Sciatic nerve (tissue), 2 donors: Measurements from ENCODE around the gene GMPR. TPM values are rescaled to one million over a fixed set of nuclear protein-coding genes. Genes with fewer than 3 reads are reported as not detected.

Source experiments
- ATAC-seq: fragments of 200-7000 bp; cut with Tn5 transposase; one replicate; pipeline ENCODE4 v1.9.1; 2020; ENCODE audit warnings: mild to moderate bottlenecking, moderate library complexity
- DNase-seq: peaks from one replicate; pipeline ENCODE4 v3.0.0-alpha.2; 2020; ENCODE audit warnings: low spot score
- intact Hi-C: fragments of 100-400 bp; cut with DNase I; formaldehyde crosslinking; loops from one replicate; pipeline ENCODE4 v1.14.2; 2022
- total RNA-seq: library from RNA; stranded (reverse); fragmentation: NEBNext Ultra II Directional; extraction: Animal tissue kit (Norgen Biotek cat#: 25700); gene quantifications from one replicate; pipeline ENCODE4 v1.2.1, GENCODE V29; 2021
- donor health status: DM: no; HTN: no; CAD: no.
- donor health status: DM: no; HTN: no; CAD: no.

The GMPR gene
- total RNA-seq, 1 donor from 2014 or later, result 11.9 TPM

- ATAC-seq, result no peak
- intact Hi-C loops, result loop anchor here (10.0 kb wide), 1 partner anchor 430 kb away; the partner anchor contains the start of gene ATXN1
- DNase-seq, result peak; percentile 60
These were observed 96.8 kb downstream of the GMPR start for GRCh38 chr6:16335176-16335575.

DNA sequence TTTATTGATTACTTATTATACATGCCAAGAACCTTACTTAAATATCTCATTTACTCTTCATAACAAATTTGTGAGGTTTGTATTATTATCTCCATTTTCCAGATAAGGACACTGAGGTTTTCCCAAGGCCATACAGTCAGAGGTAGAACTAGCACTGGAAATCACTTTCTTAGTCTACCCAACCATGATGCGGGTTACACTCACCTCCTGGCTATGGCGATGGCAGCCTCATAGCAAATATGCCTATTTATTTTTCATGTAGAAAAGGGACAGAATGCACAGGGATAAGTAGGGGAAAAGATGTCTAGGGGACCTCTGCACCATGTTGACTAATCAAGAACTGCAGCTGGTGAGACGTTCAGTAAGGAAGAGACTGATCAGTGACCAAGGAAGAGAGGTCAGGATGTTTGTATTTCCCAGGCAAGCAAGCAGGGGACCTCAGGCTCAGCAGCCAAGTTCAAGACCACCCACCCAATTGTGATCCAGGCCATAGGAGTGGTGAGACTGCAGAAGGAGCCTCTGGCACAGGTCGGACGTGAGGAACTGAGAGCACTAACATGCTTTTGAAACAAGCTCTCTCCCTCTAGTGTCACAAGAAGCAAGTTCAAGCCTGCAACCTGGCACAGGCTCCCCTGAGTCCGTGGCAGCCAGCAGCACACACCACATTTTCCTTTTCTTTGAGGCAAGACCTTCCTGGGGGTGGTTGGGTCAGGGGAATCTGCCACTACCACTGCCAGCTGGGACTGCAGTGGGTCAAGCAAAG, 97.8 kb downstream of the GMPR start:
- intact Hi-C loops, result loop anchor here (10.0 kb wide), 1 partner anchor 429 kb away; the partner anchor contains the start of gene ATXN1
- no peak for ATAC-seq
- DNase-seq, result peak; percentile 51

- ATAC-seq (no peak), DNase-seq (no peak)
- intact Hi-C loops, result loop anchor here (10.0 kb wide), 1 partner anchor 428 kb away; the partner anchor contains the start of gene ATXN1
These were observed 98.5 kb downstream of the GMPR start for GRCh38 chr6:16336911-16337294.

- intact Hi-C loops, result loop anchor here (10.0 kb wide), 1 partner anchor 427 kb away; the partner anchor contains the start of gene ATXN1
- ATAC-seq, result peak; percentile 91
- DNase-seq, result peak; percentile 96
These were observed 99.0 kb downstream of the GMPR start for GRCh38 chr6:16337295-16337975.

DNA sequence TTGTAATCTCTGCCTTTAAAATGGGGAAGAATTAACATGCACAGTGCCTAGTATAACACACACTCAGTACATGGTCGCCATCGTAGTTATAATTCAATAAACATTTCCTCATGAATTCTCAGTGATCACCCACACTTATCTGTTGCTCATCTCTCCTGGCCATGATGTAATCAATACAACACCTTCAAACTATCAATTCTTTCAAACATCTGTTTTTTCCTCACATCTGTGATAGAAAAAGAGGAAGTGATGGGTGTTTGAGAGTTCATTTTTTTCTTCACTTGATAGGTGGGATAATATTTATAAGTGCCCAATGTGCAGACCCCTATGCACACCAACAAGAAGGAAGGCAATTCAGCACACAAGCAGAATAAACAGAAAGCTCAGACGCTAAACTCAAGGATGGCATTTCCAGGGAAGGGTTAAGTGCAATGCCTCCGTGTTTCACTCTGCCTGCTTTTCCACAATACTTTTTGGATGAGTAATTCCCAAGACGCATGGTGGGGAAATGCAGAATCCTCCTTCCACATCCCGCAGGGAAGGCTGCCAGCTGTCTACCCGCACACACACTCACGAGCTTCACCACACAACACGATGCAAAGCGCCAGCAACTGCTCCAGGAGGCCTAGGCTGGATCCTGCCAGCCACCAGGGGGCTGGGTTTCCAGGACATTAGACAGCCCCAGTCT, 100.3 kb downstream of the GMPR start:
- ATAC-seq (peak; percentile 56), DNase-seq (peak; percentile 77)
- intact Hi-C loops, result loop anchor here (10.0 kb wide), 1 partner anchor 426 kb away; the partner anchor contains the start of gene ATXN1

- ATAC-seq, result no peak
- DNase-seq, result no peak
- intact Hi-C loops, result loop anchor here (10.0 kb wide), 1 partner anchor 426 kb away; the partner anchor contains the start of gene ATXN1
These were observed 100.8 kb downstream of the GMPR start for GRCh38 chr6:16339265-16339587.

DNA sequence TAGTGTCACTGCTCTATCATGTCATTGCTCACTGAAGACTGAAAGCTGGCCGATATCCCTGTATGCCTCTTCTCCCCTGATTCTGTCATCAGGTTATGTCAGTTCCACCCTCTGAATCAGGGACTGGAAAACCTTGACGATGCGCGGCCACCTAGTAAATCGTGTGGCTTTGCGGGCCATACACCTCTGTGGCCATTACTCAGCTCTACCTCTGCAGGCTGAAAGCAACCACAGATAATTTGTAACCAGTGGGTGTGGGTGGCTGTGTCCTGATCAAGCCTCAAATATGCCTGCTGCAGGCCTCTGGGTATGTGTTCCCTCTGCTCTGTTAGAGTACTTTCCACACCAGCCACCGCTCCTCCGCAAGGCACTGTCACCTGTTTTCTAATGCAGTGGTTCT, 105.2 kb downstream of the GMPR start:
- intact Hi-C loops, result no loop called here
- DNase-seq (peak; percentile 32), ATAC-seq (no peak)

DNA sequence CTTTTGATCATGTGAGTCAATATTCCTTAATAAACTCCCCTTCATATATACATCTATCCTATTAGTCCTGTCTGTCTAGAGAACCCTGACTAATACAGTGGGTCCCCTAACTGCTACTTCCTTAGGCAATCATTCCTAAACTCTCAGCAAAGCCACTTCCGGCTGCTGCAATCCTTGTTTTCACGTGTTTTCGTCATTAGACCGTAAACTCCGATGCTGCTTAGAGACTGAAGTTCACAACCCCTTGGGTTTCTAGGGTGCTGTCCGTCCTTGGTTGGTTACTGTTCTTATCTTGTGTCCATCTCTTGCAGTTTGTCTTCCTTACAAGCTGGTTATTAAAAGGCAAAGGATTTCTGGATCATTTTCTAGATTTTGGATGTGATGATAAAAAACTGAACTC, 106.4 kb downstream of the GMPR start:
- intact Hi-C loops, result no loop called here
- DNase-seq, result peak; percentile 13
- peak; percentile 21 for ATAC-seq

Other genes starting within 250 kb of the GMPR start
- gene MYLIP, start 109.5 kb upstream of the GMPR start, total RNA-seq, result 36.9 TPM